Nephron progenitor cell (in vitro differentiated cells): ENCODE measurements around the gene IRF2BPL.
A peak's percentile ranks its signal among the peaks of the same experiment; 100 is the strongest.

ENCODE experiments used
- DNase-seq: peaks from one replicate; pipeline ENCODE4 v3.0.0; 2021
- H3K27ac Mint-ChIP-seq: 2 replicates; pipeline ENCODE4 v1.8.0; 2021; ENCODE audit warnings: mild to moderate bottlenecking, moderate library complexity, mixed read lengths
- H3K27me3 Mint-ChIP-seq: 2 replicates; pipeline ENCODE4 v1.8.0; 2021; ENCODE audit warnings: mild to moderate bottlenecking, low read depth, mixed read lengths; ENCODE audit not compliant: poor library complexity
- H3K36me3 Mint-ChIP-seq: 2 replicates; pipeline ENCODE4 v1.8.0; 2021; ENCODE audit warnings: low read depth, mixed read lengths
- H3K4me1 Mint-ChIP-seq: 2 replicates; pipeline ENCODE4 v1.8.0; 2021; ENCODE audit warnings: mixed read lengths
- H3K4me3 Mint-ChIP-seq: 2 replicates; pipeline ENCODE4 v1.8.0; 2021; ENCODE audit warnings: mild to moderate bottlenecking, moderate library complexity, mixed read lengths
- H3K9me3 Mint-ChIP-seq: 2 replicates; pipeline ENCODE4 v1.8.0; 2021; ENCODE audit warnings: mild to moderate bottlenecking, moderate library complexity, mixed read lengths
- TF ChIP-seq, protein P1 (sequence below): fragments of 200-600 bp; sonication (generic); IDR thresholded peaks from 2 replicates; pipeline ENCODE4 v1.5.0; 2021; ENCODE audit warnings: antibody characterized with exemption

The IRF2BPL gene

DNA sequence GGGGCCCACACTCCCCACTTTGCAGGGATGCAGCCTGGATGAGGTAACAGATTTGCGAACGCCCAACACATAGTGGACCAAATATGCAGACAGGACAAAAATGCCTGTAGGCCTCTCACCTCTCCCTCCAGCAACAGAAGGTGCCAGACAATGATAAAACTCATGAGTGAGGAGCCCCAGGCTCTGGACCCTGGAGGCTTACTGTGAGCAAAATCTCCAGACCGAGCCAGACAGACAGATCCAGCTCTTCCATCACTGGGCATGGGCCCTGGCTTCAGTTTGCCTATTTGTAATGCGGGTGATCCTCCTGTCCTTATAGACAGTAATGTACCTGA is 42.3 kb downstream of the IRF2BPL start:
- H3K4me1 Mint-ChIP-seq = peaks cover 32% of the 10 kb centered on the region
- no peak overlapping the region for H3K4me3 Mint-ChIP-seq
- H3K9me3 Mint-ChIP-seq = peaks cover 18% of the 10 kb centered on the region
- H3K36me3 Mint-ChIP-seq = peaks cover 7% of the 10 kb centered on the region
- peaks cover 3% of the 10 kb centered on the region for H3K27me3 Mint-ChIP-seq
- TF ChIP-seq, protein P1, sequence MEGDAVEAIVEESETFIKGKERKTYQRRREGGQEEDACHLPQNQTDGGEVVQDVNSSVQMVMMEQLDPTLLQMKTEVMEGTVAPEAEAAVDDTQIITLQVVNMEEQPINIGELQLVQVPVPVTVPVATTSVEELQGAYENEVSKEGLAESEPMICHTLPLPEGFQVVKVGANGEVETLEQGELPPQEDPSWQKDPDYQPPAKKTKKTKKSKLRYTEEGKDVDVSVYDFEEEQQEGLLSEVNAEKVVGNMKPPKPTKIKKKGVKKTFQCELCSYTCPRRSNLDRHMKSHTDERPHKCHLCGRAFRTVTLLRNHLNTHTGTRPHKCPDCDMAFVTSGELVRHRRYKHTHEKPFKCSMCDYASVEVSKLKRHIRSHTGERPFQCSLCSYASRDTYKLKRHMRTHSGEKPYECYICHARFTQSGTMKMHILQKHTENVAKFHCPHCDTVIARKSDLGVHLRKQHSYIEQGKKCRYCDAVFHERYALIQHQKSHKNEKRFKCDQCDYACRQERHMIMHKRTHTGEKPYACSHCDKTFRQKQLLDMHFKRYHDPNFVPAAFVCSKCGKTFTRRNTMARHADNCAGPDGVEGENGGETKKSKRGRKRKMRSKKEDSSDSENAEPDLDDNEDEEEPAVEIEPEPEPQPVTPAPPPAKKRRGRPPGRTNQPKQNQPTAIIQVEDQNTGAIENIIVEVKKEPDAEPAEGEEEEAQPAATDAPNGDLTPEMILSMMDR = no peak
- H3K27ac Mint-ChIP-seq = no peak overlapping the region
- no peak for DNase-seq

DNA sequence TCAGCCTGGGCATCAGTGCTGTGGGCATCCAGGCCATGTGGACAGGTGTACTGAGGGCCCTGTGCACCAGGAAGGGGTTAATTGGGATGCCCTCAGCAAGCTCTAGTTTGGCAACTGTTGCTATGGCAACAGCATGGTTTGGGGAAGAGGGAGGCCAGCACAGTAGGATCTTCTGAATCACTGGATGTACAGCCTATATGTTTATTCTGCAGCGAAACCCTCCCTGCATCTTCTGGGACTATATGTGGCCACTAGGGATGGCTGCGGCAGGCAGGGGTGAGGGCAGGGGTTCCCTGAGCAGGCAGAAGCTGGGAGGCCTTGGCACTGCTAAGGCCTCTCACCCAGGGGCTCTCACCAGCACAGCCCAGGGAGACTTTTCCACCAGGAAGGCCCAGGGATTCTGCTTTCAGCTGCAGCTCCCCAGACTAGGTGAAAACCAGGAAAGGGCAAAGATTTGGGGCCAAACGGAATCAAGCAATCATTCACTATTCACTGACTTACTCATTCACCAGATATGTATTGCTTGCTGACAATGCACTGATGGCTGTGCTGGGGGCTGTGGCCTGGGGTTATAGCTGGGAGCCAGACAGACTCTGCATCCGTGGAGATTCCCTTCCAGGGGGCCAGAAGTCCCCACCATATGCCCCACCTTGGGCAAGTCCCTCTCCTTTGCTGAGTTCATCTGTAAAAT is 42.8 kb downstream of the IRF2BPL start:
- peaks cover 3% of the 10 kb centered on the region for H3K27me3 Mint-ChIP-seq
- H3K27ac Mint-ChIP-seq = no peak overlapping the region
- H3K36me3 Mint-ChIP-seq = peaks cover 7% of the 10 kb centered on the region
- H3K9me3 Mint-ChIP-seq = peaks cover 22% of the 10 kb centered on the region
- peaks cover 32% of the 10 kb centered on the region for H3K4me1 Mint-ChIP-seq
- H3K4me3 Mint-ChIP-seq = no peak overlapping the region
- DNase-seq = no peak
- TF ChIP-seq, protein P1 = no peak

DNA sequence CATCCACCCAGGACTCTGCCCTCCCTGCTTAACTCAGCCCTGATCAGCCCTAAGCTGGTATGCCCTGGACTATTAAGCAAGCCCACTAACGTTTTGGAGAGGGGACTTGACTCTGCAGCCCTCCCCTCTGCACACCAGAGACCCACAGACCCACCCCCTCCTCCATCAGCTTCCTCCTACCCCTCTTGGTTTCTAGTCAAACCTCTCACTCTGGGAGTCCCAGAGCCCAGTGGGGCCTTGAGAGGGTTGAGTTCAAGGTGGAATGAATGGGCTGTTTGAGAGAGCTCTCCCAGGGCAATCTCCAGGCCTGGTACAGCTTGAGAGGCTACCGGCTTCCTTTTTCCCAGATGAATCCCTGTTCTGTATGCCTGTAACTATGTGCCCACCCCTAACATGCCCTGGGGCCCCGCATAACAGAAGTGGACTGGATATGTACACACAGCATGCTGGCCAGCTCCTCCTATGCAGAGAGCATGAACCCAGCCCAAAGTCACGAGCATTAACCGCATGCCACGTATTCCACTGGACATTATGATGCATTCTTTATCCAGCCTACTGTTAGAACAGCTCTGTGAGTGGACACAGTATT is 43.6 kb downstream of the IRF2BPL start:
- no peak overlapping the region for H3K27ac Mint-ChIP-seq
- H3K4me3 Mint-ChIP-seq = no peak overlapping the region
- TF ChIP-seq, protein P1 = no peak
- H3K9me3 Mint-ChIP-seq = peaks cover 22% of the 10 kb centered on the region
- H3K36me3 Mint-ChIP-seq = peaks cover 7% of the 10 kb centered on the region
- DNase-seq = no peak
- peaks cover 3% of the 10 kb centered on the region for H3K27me3 Mint-ChIP-seq
- peaks cover 32% of the 10 kb centered on the region for H3K4me1 Mint-ChIP-seq

DNA sequence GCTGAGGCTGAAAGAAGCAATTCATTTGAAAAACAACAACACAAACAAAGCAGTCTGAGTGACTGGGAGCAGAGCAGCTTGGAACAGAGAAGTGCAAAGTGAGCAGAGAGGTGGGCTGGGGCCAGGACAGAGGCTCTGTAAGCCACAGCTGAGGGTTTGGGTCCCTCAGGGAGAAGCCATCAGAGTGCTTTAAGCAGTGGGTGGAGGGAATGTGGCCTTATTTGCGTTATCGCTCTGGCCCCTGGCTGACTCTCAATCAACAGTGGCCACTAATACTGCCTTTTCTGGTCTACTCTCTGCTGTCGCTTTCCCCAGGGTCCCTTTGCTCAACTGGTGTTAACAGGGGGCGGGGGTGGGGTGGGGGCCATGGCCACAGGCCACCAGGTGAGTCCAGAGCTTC is 44.2 kb downstream of the IRF2BPL start:
- TF ChIP-seq, protein P1 = no peak
- peaks cover 22% of the 10 kb centered on the region for H3K9me3 Mint-ChIP-seq
- H3K36me3 Mint-ChIP-seq = peaks cover 7% of the 10 kb centered on the region
- H3K4me1 Mint-ChIP-seq = peaks cover 32% of the 10 kb centered on the region
- peak overlapping the region; percentile 9 for H3K27ac Mint-ChIP-seq
- no peak overlapping the region for H3K4me3 Mint-ChIP-seq
- H3K27me3 Mint-ChIP-seq = peaks cover 3% of the 10 kb centered on the region
- DNase-seq = no peak

DNA sequence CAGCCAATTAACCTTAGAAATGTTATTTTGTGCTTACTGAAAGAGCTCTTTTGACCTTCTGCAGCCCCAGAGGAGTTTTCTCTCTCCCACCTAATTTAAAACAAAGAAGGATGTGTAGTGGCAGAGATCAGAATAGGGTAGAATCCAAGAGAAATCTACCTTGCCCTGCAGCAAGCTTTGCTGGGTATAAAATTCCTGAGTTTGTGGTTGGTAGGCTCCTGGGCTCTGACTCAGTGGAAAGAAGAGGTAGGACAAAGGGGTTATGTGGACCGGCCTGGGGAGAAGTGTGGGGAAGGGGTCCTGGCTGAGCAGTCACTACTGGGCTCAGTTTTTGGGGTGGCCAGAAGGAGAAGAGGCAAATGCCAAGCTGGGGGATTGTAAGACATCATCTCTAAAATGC is 46.8 kb downstream of the IRF2BPL start:
- H3K4me1 Mint-ChIP-seq = peaks cover 44% of the 10 kb centered on the region
- H3K36me3 Mint-ChIP-seq = peaks cover 7% of the 10 kb centered on the region
- H3K27ac Mint-ChIP-seq = no peak overlapping the region
- H3K9me3 Mint-ChIP-seq = peaks cover 19% of the 10 kb centered on the region
- no peak overlapping the region for H3K4me3 Mint-ChIP-seq
- no peak for DNase-seq
- TF ChIP-seq, protein P1 = no peak
- peaks cover under 1% of the 10 kb centered on the region for H3K27me3 Mint-ChIP-seq
